ENCODE measurements around the gene NUP210L.

The NUP210L gene

GRCh38 chr1:153945795-153946621 lies 208.9 kb downstream of the NUP210L start:
- DNase-seq (ENCODE audit: low read depth in 1 of 2, low spot score in 1 of 2), result peak; percentile 39 to 51

GRCh38 chr1:153945131-153945794 lies 209.6 kb downstream of the NUP210L start:
- peak; percentile 54 to 60 for DNase-seq (ENCODE audit: low read depth in 1 of 2, low spot score in 1 of 2)

GRCh38 chr1:153944827-153945117 lies 210.1 kb downstream of the NUP210L start:
- DNase-seq (ENCODE audit: low read depth in 1 of 2, low spot score in 1 of 2), result no peak

GRCh38 chr1:153944005-153944826 lies 210.7 kb downstream of the NUP210L start:
- no peak for DNase-seq (ENCODE audit: low read depth in 1 of 2, low spot score in 1 of 2)

GRCh38 chr1:153942766-153943549 lies 211.9 kb downstream of the NUP210L start:
- DNase-seq (ENCODE audit: low read depth in 1 of 2, low spot score in 1 of 2), result no peak
